Superior temporal gyrus (tissue), 1 donor: ENCODE measurements around the gene ARHGAP11A.

Source experiments
- DNase-seq: peaks from one replicate; pipeline ENCODE4 v3.0.0-alpha.2; 2016; ENCODE audit errors: extremely low spot score

Gene ARHGAP11A

DNA sequence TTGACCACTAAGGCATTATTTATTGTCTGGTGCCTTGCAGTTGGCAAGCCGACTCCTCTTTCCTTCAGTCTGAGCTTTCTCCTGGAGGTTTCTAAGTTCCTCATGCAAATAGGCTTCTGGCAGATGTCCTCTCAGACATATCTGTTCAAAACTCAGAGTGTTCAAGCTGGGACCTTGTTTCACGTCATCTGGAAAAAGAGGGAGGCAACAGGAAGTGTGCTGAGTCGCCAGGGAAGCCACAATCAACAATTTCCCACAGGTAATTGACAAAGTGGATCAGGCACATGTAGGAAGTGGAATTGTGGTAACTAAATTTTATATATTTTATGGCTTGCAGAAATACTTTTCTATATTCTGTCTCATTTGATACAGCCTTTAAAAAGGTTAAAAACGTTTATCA is 40.8 kb downstream of the ARHGAP11A start:
- DNase-seq: no peak

DNA sequence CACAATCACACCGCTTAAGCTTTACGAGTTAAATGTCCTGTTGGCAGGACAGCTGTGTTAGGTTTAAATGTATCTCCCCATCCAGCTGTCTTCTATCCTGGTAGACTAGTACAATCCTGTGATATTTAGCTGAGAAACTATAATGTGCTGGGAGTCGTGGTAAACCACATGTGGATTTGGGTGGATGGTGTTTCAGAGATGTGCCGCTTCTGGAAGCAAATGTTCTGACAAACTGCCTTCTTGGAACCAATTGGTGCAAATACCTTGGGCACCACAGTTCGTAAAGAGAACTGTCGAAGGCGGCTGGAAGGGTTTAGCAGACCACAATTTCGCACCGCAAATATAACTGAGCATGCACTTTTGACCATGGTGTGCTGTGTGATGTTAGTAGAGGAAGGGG is 41.2 kb downstream of the ARHGAP11A start:
- no peak for DNase-seq

DNA sequence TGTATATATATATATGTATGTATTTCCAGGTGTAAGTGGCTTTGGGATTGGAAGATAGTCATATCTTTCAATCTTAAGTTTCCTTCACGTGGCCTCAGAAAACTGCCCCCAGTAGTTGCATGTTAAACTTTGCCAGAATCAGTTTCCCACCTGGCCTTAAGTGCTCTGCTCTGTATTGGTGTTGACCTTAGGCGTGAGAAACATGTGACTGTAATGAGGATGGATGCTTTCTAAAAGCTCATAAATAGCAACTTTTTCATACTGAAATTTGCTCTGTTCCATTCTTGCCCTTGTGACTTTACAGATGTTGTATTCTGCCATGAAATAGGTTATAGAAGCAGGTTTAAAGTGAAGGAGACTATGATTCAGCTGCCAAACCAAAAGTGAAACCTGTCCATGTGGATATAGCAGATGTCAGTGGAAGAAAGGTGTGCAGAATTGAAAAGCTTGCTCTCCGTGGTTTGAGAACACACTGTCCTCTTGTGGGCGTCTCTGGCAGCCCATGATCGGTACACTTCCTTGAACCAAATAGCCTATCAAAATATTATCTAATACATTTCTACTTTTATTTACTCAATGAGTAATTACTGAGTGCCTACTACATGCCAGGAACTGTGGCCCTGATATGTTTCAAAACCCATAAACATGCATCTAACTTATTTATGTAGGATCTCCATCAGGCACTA is 42.0 kb downstream of the ARHGAP11A start:
- no peak for DNase-seq

DNA sequence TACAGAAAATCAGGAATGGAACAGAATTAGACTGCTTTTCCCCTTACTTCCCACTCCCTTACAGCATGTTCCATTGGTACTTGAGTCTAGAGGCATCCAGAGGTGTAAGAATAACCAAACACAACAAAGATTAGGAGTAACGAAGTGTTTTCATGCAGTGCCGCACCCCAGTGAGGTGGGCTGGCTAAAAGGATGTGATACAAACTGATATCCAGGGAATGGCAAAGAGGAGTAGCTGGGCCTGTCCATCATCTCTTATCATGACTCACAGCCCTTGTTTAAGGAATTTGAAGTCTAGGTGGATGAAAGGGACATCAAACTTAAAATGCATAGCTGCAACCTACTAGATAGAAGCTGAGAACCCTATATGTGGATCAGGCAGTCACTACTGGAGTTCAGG is 42.6 kb downstream of the ARHGAP11A start:
- DNase-seq: no peak

DNA sequence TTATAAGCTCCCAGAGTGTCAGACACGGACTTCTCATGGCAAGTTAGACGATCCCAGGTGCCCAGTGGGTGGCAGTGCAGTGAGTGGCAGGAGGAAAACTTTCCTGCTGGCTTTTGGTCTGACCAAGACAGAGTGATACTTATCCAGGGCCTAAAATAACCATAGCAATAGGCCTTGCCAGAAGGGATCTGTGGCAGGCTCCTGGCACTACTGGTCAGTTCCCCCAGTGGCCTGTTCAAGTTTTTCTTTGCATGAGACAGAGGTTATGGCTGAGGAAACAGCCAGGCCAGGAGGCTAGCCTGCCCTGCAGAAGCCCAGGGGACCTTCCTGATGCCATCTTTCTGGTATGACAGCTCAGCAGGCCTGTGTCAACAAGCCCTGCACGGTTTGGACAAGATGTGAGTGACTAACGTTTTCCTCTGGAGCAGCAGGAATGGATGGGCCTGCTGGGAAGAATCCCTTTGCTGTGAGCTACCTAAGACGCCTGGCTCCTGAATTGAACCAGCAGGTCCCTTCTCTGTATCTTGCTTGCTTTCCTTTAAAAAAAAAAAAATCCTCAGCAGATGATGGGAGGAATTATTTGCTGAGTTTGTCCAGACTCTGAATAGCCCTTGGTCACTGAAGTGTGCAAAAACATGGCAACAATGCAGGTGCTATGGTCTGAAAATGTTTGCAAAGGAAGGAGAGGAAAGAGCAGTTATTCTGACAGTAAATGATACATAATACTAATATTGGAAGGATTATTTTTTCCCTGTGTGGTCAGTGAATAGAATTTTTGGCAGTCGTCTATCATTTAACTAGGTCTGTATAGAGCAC is 44.2 kb downstream of the ARHGAP11A start:
- DNase-seq: no peak

DNA sequence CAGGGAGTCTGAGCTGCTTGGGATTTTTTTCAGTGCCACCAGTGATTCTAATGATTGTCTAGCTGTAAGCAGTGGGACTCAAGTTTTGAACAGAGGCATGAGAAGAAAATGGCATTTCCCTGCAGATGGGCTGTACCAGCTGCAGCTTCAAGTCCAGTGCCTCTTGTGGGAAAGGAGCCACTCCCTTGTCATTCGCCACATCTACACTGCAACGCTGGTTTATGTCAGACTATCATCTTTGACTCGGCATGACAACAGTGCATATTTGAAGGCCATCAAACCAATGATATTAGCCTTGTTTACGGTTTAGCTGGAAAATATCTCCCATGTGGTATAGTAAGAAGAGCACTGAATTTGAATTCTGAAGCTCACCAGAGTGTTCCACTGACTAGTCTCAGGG is 48.4 kb downstream of the ARHGAP11A start:
- no peak for DNase-seq

DNA sequence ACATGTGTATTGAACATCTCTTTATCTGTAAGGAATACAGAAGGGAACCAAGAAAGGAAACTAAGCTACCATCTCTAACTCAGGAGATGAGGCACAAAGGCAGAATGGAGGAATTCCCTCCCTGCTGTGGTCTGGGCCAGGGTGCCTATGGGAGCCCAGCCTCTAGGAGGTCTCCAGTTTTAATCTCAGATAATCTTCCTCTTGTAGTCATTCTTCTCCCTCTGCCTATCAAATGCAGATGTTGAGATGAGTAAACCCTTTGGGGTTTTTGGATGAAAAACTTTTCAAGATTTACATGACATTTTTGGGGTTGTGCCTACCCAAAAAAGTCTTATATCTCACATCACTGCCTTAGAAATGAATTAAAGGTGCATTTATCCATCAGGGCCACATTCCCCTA is 49.5 kb downstream of the ARHGAP11A start:
- DNase-seq: no peak

DNA sequence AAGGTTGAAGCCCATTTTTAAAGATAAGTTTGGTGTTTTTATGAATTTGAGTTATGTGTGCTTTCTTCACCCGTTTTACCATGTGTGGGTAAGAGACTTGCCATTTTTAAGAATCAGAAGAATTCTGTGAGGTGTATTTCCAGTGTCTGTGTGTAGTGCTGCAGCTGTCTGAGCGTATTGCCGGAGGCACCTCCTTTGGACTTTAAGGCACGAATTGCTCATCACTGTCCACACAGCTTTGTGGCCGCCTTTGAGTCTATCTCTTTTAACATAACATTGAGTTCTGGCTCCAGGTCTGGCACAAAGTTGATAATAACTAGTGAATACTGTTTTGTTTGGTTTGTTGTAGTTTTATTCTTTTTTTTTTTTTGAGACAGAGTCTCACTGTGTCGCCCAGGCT is 52.0 kb downstream of the ARHGAP11A start:
- DNase-seq: peak; percentile 42

DNA sequence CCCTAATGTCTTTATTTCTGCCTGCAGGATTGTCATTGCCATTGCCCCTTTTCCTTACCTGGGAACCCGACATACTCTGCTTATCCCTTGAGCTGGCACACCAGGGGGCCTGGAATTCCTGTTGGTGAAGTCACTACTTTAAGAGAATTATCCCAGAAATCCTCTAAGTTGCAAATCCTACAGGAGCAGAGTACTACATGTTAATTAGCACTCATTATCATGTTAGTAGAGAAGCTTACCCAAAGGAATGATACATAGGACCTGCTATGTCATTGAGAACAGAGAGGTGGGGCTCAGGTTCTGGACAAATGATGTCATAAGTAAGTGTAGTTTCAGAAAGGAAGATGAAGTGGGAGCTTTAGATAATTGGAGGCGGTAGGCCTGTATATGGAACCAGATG is 53.6 kb downstream of the ARHGAP11A start:
- no peak for DNase-seq

DNA sequence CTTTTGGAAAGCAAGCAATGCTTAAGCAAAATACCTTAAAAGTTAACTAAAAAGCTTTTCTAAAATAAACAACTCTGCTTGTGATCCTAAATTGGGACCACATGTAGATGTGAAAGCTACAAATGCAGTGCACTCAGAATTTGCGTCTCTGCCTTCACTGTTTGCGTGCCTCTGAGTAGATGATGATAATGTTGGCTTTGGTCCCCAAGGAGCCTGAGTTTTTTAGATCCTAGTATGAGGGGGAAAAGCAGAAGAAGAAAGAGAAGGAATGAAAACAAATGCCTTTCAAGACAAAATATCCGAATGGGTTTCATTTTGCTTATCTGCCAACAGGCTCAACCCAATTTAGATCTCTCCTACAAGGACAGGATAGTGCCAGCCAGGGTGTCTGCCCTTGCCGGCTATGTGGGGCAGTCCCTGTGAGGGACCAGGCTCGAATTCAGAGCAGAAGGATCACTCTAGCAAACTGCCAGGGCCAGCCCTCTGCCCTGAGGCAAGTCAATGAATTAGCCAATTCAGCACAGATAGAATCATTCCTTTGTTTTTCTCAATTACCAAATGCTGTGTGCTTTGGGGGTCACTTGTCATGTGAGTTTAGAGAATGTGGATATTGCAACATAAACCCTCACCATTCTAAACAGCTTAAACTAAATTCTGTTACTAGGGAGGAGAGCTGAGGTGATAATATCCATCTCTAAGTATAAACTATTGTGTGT is 54.8 kb downstream of the ARHGAP11A start:
- peak; percentile 93 for DNase-seq

DNA sequence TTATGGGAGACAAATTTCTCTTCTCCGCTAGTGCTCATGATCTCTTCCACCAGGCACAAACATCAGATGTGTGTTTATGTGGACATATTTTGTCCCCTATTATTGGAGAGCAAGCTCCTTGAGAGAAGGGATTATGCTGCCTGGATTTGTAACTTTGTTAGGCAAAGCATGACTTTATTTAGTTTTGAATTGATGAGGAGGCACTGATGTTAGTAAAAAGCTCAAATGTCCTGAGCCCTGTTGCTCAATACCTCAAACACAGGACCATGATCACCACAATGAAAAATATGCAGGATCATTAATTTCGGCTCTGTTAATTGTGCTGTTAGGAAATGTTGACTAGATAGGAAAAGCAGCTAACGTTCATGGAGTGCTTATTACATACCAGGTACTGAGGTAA is 55.3 kb downstream of the ARHGAP11A start:
- no peak for DNase-seq

DNA sequence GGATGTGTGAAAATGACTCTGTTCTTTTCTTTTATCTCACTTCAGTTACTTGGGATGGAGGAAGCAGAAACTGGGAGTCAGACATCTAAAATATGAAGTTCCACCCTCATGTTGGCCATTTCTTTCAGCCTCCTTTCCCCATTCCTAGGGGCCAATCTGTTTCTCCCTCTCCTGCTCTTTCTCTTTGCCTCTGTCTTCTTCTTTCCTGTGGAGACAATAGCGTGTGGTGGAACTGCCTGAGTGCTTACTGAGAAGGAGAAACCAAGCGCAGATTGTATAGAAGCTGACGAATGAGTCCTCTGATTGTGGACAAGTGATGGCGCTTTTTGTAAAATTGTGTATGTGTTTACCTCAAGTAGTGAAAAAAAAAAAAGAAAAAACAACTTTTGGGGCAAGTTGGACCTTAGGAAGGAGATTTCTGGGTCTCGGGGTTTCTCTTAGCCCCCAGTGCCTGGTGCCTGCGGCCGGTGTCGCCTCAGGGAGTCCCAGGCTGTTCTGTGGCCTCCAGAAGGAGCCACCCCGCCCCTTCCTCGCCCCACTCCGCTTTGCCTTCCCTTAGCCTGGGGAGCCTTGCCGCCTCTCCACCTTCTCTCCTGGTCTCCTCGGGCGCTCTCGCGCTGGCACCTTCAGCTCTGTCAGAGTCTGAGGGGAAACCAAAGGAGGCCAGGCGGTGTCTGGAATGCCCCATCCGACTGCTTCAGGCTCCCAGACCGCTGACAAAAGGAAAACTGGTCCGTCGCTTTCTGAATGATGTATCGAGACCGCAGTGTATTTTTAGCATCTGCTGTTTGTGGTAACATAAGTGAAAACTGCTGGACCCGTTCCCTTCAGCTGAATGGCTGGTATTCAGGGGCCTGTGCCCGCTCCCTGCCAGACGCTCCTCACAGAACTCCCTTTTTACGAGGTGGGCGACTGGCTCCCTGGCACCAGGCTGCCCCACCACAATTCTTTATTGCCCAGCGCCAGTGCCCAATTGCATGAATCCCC is 56.3 kb downstream of the ARHGAP11A start:
- peak; percentile 76 for DNase-seq

DNA sequence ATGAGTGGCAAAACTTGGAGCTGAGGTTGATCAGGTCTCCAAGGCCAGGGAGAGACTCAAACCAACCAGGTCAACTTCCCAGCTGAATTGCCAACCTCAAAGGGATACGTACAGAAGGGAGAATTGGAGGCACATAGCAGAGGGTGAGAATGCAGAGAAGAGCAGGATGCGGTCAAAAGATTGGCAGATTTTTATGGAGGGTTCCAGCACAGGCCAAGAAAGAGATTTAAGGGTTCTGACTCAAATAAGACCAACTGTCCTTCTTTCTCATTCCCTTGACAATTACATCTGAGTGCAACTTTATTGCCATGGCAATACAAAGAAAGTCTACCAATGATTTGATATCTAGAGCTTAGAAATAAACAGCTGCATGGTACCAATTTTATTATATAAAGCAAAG is 59.4 kb downstream of the ARHGAP11A start:
- no peak for DNase-seq

DNA sequence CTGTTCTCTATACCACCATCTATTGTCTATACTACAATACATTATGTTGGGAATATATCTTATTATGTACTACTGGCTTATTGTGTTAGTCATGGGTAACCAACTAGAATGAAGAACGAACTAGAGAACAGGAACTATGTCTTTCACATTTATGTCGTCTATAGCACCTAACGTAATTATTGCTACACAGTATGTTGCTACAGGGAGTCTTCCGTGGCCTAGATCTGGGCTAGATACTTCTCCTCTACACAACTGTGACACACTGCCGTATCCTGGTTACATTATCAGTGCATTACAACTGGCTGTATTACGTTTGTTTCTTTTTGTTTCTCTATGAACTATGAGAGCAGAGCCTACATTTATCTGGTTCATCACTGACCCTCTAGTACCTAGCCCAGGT is 60.2 kb downstream of the ARHGAP11A start:
- peak; percentile 29 for DNase-seq

DNA sequence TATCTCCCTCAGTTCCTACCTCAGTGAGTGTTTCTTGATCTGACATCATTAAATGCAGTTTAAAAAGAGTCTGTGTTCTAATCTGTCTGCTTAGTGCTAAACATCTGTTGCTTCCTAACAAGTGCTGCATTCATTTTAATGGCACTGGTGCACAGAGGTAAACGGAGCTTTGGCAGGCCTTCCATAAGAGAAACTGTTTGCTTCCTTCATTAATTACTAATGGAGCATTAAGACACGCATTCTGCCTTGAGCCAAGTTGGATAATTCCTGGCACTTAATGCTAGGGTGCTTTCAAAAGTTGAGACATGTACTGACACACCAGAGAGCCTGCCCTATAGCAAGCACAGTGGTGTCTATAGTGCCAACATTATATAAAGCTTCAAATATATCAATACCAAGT is 60.9 kb downstream of the ARHGAP11A start:
- peak; percentile 34 for DNase-seq

DNA sequence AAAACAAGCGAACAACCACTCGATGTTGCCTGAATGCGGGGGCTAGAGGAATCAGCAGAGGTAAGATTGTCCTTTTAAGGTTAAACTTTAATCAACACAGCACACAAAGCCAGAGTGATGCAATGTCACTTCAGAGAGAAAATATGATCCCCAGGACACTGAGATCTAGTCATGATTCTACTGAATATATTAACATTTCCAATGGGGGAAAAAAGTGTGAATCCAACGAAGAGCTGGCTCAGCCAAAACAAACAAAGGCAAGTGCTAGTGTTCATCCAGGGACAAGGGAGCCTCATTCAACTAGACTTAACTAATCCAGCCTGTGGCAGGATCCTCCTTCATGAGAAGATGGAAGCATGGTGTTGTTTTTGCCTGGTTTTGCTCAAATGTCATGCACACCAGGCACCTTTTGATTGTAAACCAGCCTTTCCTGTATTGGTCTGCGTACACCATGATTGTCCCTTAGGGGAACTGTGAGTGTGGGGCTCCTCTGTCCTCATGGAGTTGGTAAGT is 62.0 kb downstream of the ARHGAP11A start:
- DNase-seq: peak; percentile 42

DNA sequence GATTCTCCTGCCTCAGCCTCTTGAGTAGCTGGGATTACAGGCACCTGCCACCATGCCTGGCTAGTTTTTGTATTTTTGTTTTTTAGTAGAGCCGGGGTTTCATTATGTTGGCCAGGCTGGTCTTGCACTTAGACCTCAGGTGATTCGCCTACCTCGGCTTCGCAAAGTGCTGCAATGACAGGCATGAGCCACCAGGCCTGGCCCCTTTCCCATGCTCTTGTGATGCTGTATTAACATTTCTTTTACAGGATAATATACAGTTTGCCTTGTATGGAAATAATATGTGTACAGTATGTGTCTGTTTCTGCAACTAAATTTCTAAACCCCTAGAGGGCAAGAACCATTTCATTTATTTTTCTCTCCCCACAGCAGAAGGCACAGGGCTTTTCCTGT is 64.0 kb downstream of the ARHGAP11A start:
- DNase-seq: no peak

DNA sequence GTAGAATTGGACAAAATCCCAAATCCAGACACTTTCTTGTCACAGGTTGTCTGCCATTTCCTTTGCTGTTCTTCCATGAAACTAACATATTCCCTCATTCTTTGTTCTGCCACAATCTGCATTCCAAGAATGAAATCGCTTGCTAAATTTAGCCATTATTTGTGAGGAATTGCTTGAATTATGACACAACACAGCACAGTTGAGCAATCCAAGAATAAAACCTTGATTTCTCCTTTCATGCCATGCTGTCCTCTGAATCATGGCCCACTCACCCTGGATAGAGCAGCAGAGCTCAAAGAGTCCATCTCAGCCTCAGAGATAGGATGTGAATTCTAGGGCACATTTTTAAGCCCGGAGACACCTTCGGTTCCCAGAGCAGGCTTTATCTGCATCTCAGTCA is 67.3 kb downstream of the ARHGAP11A start:
- no peak for DNase-seq

DNA sequence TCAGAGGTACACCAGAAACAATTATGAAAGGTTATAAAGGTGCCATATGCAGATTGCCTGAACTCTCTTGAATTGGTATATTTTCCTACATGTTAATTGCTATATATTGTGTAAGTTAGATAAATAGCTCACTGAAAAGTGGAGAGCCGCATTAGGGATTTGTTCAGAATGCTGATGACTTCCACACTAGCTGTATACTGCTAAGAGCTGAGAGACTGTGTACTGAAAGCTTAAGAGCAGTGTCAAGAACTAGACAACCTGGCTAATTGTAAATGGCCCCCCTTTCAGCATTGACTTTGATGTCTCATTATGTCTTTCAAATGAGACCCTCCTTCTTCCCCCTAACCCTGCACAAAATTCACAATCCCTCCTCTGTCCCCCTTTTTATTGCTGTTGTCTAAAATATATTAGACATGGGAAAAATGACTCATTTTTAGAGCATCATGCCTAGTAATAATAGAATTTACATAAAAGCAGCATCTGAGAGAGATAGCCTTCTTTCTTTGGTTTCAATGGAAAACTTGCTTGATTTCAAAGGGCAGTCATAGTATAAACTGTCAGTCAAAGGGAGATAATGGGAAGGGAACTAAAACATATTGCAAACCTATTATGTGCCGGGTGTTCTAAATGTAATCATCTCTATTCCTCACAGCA is 67.8 kb downstream of the ARHGAP11A start:
- no peak for DNase-seq

DNA sequence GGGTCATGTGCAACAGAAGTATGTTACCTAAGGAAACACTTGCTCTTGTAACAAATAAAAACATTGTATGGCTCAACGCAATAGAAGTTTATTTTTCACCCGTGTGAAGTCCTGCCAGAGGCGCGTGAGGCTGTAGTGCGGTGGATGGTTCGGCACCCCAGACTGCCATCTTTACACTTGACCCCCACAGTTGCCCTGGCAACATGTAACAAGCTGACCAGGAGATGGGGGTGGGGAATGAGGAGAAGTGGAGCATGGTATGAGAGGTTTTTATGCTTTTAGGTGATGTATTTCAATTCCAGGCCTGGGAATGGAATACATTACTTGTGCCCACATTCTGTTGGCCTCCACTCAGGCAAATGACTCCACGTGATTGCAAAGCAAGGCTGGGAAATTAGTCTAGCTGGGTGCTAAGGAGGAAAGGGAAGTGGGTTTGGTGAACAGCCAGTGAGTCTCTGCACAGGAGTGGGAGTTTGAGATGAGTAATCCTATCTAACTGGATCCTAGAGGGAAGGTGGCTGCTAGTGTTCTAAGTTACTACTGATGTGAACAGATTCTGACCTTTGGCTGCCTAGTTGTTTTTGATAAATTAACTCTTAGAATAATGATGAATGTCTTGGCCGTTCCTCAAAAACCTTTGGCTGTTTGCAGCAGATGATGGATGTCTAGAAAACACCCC is 68.7 kb downstream of the ARHGAP11A start:
- peak; percentile 51 for DNase-seq
